Measurements from ENCODE around the gene DOCK2.

DNA sequence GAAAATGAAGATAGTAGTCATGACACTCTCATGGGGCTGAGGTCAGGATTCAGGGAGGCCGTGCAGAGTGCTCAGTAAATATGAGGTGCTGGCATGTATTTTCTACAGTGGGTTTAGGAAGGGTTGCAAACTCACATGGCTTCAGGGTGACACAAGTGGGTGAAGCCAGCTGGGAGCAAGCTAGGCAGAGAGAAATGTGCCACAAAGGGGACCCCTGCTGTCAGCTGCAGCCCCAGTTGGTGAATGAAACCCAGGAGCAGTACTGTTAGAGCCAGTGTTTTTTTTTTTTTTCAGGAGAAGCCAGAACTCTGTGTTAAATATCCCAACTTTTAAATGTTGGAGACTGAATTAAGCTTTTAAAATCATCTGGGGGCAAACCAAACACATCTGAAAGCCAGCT, 267.9 kb downstream of the DOCK2 start:
- TF ChIP-seq, protein P1, sequence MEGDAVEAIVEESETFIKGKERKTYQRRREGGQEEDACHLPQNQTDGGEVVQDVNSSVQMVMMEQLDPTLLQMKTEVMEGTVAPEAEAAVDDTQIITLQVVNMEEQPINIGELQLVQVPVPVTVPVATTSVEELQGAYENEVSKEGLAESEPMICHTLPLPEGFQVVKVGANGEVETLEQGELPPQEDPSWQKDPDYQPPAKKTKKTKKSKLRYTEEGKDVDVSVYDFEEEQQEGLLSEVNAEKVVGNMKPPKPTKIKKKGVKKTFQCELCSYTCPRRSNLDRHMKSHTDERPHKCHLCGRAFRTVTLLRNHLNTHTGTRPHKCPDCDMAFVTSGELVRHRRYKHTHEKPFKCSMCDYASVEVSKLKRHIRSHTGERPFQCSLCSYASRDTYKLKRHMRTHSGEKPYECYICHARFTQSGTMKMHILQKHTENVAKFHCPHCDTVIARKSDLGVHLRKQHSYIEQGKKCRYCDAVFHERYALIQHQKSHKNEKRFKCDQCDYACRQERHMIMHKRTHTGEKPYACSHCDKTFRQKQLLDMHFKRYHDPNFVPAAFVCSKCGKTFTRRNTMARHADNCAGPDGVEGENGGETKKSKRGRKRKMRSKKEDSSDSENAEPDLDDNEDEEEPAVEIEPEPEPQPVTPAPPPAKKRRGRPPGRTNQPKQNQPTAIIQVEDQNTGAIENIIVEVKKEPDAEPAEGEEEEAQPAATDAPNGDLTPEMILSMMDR (IDR thresholded peaks at IDR 0.05), result no peak
- TF ChIP-seq POLR2A (IDR thresholded peaks at IDR 0.05), result no peak
- no peak for TF ChIP-seq EP300 (IDR thresholded peaks at IDR 0.05)

All from upper lobe of left lung (tissue), 4 donors.